Right lobe of liver (tissue), 6 donors: ENCODE measurements around the gene SMC1B. TPM values are rescaled to one million over a fixed set of nuclear protein-coding genes. Genes with fewer than 3 reads are reported as not detected.

ENCODE experiments used
- ATAC-seq, 4 donors: fragments of 200-7000 bp; cut with Tn5 transposase; one replicate each; pipeline ENCODE4 v1.9.1; 2020; ENCODE audit warnings: mild to moderate bottlenecking in 4 of 4, moderate library complexity in 4 of 4
- DNase-seq, 3 donors: peaks; one replicate each; pipeline ENCODE4 v3.0.0-alpha.2; 2020
- H3K27ac ChIP-seq, 3 donors: fragments of 200-600 bp; one replicate each; pipeline ENCODE4 v1.8.0; 2022
- H3K27me3 ChIP-seq, 2 donors: fragments of 200-600 bp; one replicate each; pipeline ENCODE4 v1.8.0; 2022
- H3K36me3 ChIP-seq, 4 donors: fragments of 200-600 bp; sonication (generic) in 1 of 4; one replicate each; pipeline versions ENCODE4 v1.5.1 to v1.8.0; 2017 to 2022; ENCODE audit warnings: control low read depth in 1 of 4
- H3K4me1 ChIP-seq, 4 donors: fragments of 200-600 bp; sonication (generic) in 1 of 4; one replicate each; pipeline versions ENCODE4 v1.5.1 to v1.8.0; 2017 to 2022; ENCODE audit warnings: control low read depth in 1 of 4
- H3K4me3 ChIP-seq, 3 donors: fragments of 200-600 bp; one replicate each; pipeline ENCODE4 v1.8.0; 2022
- H3K9me3 ChIP-seq, 4 donors: fragments of 200-600 bp; sonication (generic) in 1 of 4; one replicate each; pipeline versions ENCODE4 v1.5.1 to v1.8.0; 2017 to 2022; ENCODE audit warnings: control low read depth in 1 of 4
- POLR2A ChIP-seq: fragments of 450-650 bp; IDR thresholded peaks from one replicate; pipeline ENCODE4 v1.6.1; 2017; ENCODE audit warnings: antibody characterized with exemption, mild to moderate bottlenecking
- WGBS: methylation state at CpG from one replicate; pipeline ENCODE4 v1.1.6; 2018; ENCODE audit warnings: low coverage, low lambda C conversion rate; ENCODE audit not compliant: insufficient coverage; ENCODE audit errors: missing lambda C conversion rate; 5-methylcytosine and 5-hydroxymethylcytosine counted together
- intact Hi-C, 2 donors: fragments of 100-400 bp; cut with DNase I; formaldehyde crosslinking; loops; one replicate each; pipeline versions ENCODE4 v1.11.2 to v1.14.1; 2022
- total RNA-seq, 6 experiments: library from RNA; depleted of rRNA in 2 of 6; stranded (reverse); fragments of >200 nt in 2 of 6; fragmentation: NEBNext Ultra II Directional in 3 of 6; extraction: Animal tissue kit (Norgen Biotek cat#: 25700) in 3 of 6; gene quantifications; one replicate each; pipeline versions ENCODE4 v1.1.0 to v1.2.4, GENCODE V29; 2016 to 2023
- TF ChIP-seq, protein P1 (sequence below), 4 donors: fragments of 200-600 bp in 3 of 4; fragments of 450-650 bp in 1 of 4; IDR thresholded peaks; one replicate each; pipeline versions ENCODE4 v1.5.1 to v1.8.0; 2016 to 2022; ENCODE audit warnings: antibody characterized with exemption in 4 of 4, mild to moderate bottlenecking in 2 of 4
- donor health status: DM: no; HTN: yes; CAD: no.
- donor health status: DM: no; HTN: no; CAD: no.
- donor health status: DM: no; HTN: no; CAD: no.
- donor health status: DM: no; HTN: yes; CAD: no.
- donor health status: DM: no; HTN: yes; CAD: no.

The SMC1B gene
- total RNA-seq, 6 experiments from 2014 or later = not detected

DNA sequence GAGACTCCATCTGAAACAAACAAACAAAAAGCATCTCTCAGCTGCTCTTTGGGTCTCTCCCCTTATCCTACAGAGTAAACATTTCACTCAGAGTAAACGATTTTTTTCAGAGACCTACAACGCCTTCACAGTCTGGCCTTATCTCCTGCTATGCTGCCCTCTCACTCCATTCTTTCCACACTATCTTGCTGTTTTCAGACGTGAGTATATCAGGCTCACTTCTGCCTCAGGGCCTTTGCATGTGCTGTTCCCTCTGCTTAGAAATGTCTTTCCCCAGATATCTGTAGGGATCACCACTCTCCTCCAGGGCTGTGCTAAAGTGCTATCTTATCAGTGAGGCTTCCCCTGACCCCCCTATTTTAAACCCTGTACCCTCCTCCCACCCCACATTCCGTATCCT is 6.6 kb upstream of the SMC1B start:
- DNase-seq = no peak
- Histone ChIP-seq H3K4me1 (no peaks in the 10 kb centered on the region), H3K36me3 (no peaks in the 10 kb centered on the region), H3K9me3 (no peaks in the 10 kb centered on the region), H3K27ac (no peak overlapping the region), H3K4me3 (no peak overlapping the region), H3K27me3 (no peaks in the 10 kb centered on the region)
- TF ChIP-seq, protein P1, sequence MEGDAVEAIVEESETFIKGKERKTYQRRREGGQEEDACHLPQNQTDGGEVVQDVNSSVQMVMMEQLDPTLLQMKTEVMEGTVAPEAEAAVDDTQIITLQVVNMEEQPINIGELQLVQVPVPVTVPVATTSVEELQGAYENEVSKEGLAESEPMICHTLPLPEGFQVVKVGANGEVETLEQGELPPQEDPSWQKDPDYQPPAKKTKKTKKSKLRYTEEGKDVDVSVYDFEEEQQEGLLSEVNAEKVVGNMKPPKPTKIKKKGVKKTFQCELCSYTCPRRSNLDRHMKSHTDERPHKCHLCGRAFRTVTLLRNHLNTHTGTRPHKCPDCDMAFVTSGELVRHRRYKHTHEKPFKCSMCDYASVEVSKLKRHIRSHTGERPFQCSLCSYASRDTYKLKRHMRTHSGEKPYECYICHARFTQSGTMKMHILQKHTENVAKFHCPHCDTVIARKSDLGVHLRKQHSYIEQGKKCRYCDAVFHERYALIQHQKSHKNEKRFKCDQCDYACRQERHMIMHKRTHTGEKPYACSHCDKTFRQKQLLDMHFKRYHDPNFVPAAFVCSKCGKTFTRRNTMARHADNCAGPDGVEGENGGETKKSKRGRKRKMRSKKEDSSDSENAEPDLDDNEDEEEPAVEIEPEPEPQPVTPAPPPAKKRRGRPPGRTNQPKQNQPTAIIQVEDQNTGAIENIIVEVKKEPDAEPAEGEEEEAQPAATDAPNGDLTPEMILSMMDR (IDR thresholded peaks at IDR 0.05) = no peak
- no peak for TF ChIP-seq POLR2A
- no peak for ATAC-seq
- 68% methylated on average over 3 of the region's 4 CpGs for WGBS
- intact Hi-C loops = no loop called here

GRCh38 chr22:45418770-45419138 is 5.4 kb upstream of the SMC1B start:
- Histone ChIP-seq H3K4me3 (no peak overlapping the region), H3K27me3 (peaks cover 0 to under 1% of the 10 kb centered on the region in 2 donors), H3K27ac (no peak overlapping the region), H3K9me3 (no peaks in the 10 kb centered on the region), H3K4me1 (peaks cover 0 to 4% (median 0%) of the 10 kb centered on the region in 4 donors), H3K36me3 (no peaks in the 10 kb centered on the region)
- intact Hi-C loops = no loop called here
- no peak for DNase-seq
- TF ChIP-seq, protein P1 (IDR thresholded peaks at IDR 0.05) = no peak
- TF ChIP-seq POLR2A = no peak
- WGBS = 89% methylated on average over 6 of the region's 6 CpGs
- no peak for ATAC-seq

- no peak overlapping the region for H3K27ac ChIP-seq
- no peaks in the 10 kb centered on the region for H3K36me3 ChIP-seq
- TF ChIP-seq, protein P1 (IDR thresholded peaks at IDR 0.05) = no peak
- TF ChIP-seq POLR2A = no peak
- no peaks in the 10 kb centered on the region for H3K9me3 ChIP-seq
- intact Hi-C loops = no loop called here
- ATAC-seq (no peak), DNase-seq (no peak)
- H3K4me1 ChIP-seq = peaks cover 0 to 8% (median 0%) of the 10 kb centered on the region in 4 donors
- 100% methylated on average over 4 of the region's 16 CpGs for WGBS
- no peak overlapping the region for H3K4me3 ChIP-seq
- peaks cover 0 to 6% of the 10 kb centered on the region in 2 donors for H3K27me3 ChIP-seq
Observed at GRCh38 chr22:45418056-45418769, 4.8 kb upstream of the SMC1B start.

DNA sequence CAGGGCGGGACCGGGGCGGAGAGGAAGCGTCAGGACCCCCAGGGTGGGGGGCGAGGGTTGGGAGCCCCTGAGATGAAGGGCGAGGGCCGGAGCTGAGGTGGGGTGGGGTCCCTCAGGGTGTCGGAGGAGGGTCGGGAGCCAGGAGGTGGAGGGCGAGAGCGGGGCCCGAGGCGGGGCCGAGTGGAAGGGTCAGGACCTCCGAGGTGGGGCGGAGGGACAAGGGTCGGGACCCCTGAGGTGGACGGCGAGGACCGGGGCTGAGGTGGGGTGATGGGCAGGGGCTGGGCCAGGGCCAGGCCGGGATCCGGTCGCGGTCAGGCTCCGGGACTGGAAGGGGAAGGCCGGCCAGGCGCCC is 409 bp downstream of the SMC1B start:
- 92% methylated on average over 11 of the region's 27 CpGs for WGBS
- Histone ChIP-seq H3K4me3 (peak overlapping the region in 1 of 3 donors; percentile 58), H3K4me1 (peaks cover 0 to 11% (median 0%) of the 10 kb centered on the region in 4 donors), H3K36me3 (no peaks in the 10 kb centered on the region), H3K9me3 (no peaks in the 10 kb centered on the region), H3K27ac (no peak overlapping the region), H3K27me3 (peaks cover 0 to 8% of the 10 kb centered on the region in 2 donors)
- DNase-seq (no peak), ATAC-seq (peak in 1 of 4 donors; percentile 41)
- intact Hi-C loops = no loop called here
- TF ChIP-seq, protein P1 (IDR thresholded peaks at IDR 0.05) = no peak
- no peak for TF ChIP-seq POLR2A
